Stimulated activated CD8-positive, alpha-beta memory T cell treated with anti-CD3 and anti-CD28 coated beads, Interleukin-12 subunit alpha, Interleukin-12 subunit beta, amount 100 ng/mL, for 4 hours (primary cell): ENCODE data around the gene HMCN2.
A peak's percentile ranks its signal among the peaks of the same experiment; 100 is the strongest.
"Not testable (repeated sequence)": the region's sequence is repeated elsewhere in the genome, so short reads cannot be mapped to it uniquely, and the experiment has no call there.

Source experiments
- DNase-seq: peaks from one replicate; pipeline ENCODE4 v3.0.0-alpha.2; 2020; ENCODE audit warnings: low read depth

The HMCN2 gene

DNA sequence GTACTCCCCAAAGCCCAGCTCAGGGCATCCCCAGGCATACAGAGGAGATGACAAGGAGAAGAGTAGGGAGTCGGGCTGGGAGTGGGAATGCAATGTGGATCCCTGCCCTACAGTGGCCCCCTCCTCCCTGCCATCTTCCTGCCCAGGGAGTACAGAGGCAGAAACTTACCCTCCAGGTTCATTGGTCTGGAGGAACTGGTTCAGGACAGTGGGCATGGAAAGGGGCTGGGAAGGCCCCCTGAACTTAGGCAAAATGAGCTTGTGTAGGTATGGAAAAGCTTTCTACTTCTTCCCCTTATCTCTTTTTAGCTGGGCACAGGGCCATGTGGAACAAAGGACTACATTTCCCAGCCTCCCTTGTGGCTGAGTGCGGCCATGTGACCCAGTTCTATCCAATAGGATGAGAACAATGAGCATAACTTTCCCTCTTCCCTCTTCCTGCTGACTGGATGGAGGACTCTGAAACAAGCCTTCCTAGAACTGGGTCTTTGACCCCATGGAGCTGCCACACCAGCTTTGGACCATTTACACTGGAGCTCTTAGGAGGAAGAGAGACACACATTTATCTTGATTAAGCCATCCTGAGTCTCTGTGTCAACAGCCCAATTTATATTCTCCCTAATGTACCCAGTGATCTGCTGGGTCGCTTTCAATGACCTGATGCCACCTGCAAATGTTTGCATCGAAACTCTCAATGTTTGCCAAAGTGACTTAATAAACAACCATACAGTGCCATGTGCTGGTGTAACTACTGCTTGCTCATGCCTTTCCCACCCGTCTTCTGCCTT, 25.0 kb upstream of the HMCN2 start:
- DNase-seq: no peak

DNA sequence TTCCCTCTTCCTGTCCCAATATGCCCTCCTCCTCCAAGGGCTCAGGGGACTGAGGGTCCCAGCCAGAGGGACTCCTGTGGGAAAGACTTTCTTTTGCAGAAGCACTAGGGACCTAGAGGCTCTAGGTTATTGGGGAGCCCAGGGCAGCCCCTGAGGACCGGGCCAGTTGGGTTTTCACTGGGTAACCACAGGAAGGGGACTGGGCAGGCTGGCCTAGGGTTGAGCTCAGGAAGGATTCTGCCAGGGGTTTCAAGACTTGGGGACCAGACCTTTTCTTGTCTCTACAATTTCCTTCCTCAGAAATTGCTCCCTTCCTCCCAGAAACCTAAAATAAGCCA, 24.4 kb upstream of the HMCN2 start:
- no peak for DNase-seq

- DNase-seq: no peak
These were observed 23.1 kb upstream of the HMCN2 start for GRCh38 chr9:130242270-130243014.

- DNase-seq: peak; percentile 59
These were observed 22.3 kb upstream of the HMCN2 start for GRCh38 chr9:130243015-130243881.

DNA sequence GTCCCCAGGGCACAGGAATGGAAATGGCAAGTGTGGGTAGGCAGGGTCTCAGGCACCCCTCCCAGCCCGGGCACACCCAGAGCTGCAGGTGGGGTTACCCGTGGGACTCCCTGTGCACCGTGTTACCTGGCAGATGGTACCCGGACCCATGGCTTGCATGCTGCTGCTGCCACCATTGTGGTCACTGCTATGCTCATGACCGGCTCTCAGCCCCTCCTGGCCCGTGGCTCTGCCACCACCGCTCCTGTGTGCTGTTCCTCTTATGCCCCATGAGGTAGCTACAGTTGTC, 21.7 kb upstream of the HMCN2 start:
- no peak for DNase-seq

DNA sequence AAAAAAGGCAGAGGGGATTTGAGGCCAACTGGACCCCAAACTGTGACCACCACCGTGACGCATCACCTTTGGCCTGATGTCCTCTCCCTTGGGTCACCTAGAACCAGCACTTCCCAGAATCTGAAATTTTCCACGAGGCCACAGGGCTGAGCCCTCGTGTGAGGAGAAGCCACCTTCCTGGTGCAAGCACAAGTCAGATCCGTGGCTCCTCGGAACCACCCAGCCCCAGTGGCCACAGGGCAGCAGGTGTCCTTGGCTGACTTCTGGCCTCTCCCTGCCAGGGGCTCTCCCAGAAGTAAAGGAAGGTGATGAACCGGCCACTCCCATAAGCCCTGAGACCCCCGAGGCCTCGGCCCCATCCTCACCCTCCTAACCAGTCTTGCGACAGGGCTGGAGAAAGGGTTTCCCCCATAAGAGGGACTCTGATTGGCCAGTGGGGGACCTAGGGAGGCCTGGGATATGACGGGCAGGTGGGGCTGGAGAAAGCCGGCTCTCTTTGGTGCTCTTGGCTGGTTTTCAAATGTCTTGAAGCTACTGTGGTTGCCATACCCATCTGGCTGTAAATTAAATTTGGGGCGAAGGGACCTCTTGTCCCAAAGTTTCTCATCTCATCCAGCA, 20.9 kb upstream of the HMCN2 start:
- no peak for DNase-seq

DNA sequence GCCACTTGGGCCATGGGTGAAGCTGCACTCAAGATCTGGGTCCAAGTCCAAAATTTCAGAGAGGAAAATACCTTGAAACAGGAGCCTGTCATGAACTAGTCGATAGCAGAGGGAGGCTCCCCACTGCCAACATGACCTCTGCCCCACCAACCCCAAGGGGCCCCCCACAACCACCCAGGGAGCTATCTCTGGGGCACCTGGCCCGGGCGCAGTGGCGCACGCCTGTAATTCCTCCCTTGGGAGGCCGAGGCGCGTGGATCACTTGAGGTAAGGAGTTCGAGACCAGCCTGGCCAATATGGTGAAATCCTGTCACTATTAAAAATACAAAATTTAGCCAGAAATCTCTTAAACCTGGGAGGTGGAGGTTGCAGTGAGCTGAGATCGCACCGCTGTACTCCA, 20.1 kb upstream of the HMCN2 start:
- DNase-seq: no peak

DNA sequence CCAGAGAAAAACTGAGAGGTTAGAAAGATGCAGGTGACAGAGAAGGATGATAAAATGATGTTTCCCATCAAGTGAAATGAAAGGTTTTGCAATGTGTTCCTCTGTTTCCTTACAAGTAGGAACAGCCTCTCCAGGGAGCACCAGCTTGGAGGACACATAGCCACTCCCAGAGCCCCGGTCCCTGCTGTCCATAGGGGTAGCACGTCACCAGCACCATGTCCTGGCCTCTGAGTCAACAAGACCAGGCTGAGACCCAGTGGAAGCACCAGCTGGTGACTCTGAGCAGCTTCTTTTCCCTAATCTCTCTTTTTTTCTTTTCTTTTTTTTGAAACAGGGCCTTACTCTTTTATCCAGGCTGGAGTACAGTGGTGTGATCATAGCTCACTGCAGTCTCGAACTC, 19.4 kb upstream of the HMCN2 start:
- DNase-seq: no peak

- no peak for DNase-seq
These were observed 10.6 kb upstream of the HMCN2 start for GRCh38 chr9:130254747-130255630.

GRCh38 chr9:130255631-130256134, 9.9 kb upstream of the HMCN2 start:
- DNase-seq: no peak

DNA sequence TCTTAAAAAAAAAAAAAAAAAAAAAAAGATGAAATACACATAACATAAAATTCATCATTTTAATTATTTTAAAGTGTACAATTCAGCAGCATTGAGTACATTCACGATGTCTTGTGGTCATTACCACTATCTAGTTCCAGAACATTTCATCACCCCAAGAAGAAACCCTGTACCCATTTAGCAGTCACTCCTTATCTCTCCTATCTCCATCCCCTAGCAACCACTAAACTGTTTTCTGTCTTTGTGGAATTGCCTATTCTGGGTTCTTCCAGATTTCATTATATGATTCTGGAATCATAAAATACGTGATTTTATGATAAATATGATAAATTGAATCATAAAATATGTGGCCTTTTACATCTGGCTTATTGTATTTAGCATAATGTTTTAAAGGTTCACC, 8.9 kb upstream of the HMCN2 start:
- no peak for DNase-seq

DNA sequence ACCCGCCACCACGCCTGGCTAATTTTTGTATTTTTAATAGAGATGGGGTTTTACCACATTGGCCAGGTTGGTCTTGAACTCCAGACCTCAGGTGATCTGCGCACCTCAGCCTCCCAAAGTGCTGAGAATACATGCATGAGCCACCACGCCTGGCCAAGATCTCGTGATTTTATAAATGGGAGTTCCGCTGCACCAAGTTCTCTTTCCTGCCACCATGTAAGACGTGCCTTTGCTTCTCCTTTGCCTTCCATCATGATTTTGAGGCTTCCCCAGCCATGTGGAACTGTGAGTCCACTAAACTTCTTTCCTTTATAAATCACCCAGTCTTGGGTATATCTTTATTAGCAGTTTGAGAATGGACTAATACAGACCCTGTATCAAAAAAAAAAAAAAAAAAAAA, 7.4 kb upstream of the HMCN2 start:
- DNase-seq: not testable (repeated sequence)

DNA sequence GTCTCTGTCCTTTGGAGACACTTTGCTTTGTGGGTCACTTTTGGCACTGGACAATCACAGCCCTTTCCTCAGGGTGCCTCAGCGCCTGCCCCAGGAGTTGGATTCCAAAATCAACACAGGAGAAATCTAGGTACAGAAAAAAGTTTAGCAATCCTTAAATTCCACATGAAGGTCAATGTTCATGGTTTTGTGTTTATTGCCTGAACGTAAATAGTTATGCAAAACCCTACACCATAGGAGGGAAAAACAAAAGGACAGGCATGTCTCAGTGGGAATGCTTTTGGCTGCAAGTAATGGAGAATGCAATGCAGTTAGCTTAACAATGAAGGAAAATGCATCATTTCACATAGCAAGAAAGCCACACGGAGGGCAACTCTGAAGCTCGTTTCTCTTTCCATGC, 6.5 kb upstream of the HMCN2 start:
- DNase-seq: no peak

DNA sequence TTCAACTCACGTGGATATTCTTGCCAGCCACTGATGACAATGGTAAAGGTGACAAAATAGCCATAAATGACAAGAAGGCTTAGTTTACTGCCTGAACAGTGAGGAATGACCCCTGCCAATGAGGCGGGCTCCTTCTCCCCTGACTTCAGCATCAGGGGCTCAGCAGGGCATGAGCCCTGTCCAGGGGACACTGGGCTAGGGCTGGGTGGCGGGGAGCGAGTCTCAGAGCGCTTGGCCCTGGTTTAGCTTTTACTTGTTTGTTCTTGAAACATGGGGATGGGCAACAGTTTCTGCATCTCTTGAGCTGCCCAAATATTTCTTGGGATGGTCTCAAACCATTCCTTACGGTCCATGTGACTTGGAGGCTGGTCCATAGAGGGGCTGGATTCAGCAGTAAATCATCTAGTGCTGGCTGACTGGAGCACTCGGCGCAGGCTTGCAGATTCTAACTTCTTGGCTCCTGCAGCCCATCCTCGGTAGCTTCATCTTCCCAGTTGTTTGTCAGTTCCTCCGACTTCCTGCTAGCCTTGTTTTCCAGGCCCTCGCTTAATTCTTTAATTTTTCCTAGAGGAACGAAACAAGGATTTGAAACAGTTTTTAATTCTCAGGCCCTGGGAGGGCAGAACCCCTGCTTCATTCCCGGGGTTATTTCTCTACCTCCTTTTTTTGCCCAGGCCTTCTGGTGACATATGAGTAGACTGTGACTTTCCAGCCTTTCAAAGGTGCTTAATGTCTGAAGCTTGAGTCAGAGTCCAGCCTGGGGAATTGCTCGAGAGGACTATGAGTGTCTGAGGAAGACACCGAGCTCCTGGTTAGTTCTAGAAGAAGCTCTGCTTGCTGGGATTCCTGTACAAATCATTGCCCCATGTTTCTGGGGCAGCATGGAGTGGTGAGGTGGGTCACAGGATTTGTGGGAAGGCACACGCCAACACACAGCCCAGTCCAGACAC, 4.5 kb upstream of the HMCN2 start:
- DNase-seq: no peak

- no peak for DNase-seq
These were observed 3.4 kb upstream of the HMCN2 start for GRCh38 chr9:130262061-130262745.

- no peak for DNase-seq
These were observed 2.8 kb upstream of the HMCN2 start for GRCh38 chr9:130262771-130263170.

- DNase-seq: no peak
These were observed 1.8 kb upstream of the HMCN2 start for GRCh38 chr9:130263601-130264413.
